Measurements from ENCODE around the gene KCNB1. TPM values are rescaled to one million over a fixed set of nuclear protein-coding genes. Genes with fewer than 3 reads are reported as not detected.
A peak's percentile ranks its signal among the peaks of the same experiment; 100 is the strongest.
"Not testable (repeated sequence)": the region's sequence is repeated elsewhere in the genome, so short reads cannot be mapped to it uniquely, and the experiment has no call there.

Gene KCNB1
- total RNA-seq, 2 donors from 2014 or later, result not detected

GRCh38 chr20:49335476-49335875, 147.0 kb downstream of the KCNB1 start:
- Mint-ChIP-seq H3K27me3 (peaks cover 22% of the 10 kb centered on the region), H3K4me3 (no peak overlapping the region), H3K27ac (no peak overlapping the region), H3K9me3 (no peaks in the 10 kb centered on the region), H3K36me3 (ENCODE audit: low read depth) (no peaks in the 10 kb centered on the region), H3K4me1 (no peaks in the 10 kb centered on the region)
- no peak for ATAC-seq (replicated peaks)

GRCh38 chr20:49330701-49331615, 151.5 kb downstream of the KCNB1 start:
- Mint-ChIP-seq H3K36me3 (ENCODE audit: low read depth) (no peaks in the 10 kb centered on the region), H3K4me1 (no peaks in the 10 kb centered on the region), H3K27ac (no peak overlapping the region), H3K9me3 (no peaks in the 10 kb centered on the region), H3K4me3 (no peak overlapping the region), H3K27me3 (peaks cover 19% of the 10 kb centered on the region)
- ATAC-seq (replicated peaks), result no peak

- peaks cover 17% of the 10 kb centered on the region for H3K27me3 Mint-ChIP-seq
- no peak for ATAC-seq (replicated peaks)
- no peaks in the 10 kb centered on the region for H3K36me3 Mint-ChIP-seq (ENCODE audit: low read depth)
- H3K27ac Mint-ChIP-seq, result no peak overlapping the region
- H3K4me3 Mint-ChIP-seq, result no peak overlapping the region
- no peaks in the 10 kb centered on the region for H3K9me3 Mint-ChIP-seq
- peaks cover 3% of the 10 kb centered on the region for H3K4me1 Mint-ChIP-seq
Measured at GRCh38 chr20:49328790-49329189, 153.7 kb downstream of the KCNB1 start.

GRCh38 chr20:49326026-49326425, 156.4 kb downstream of the KCNB1 start:
- no peak for ATAC-seq (replicated peaks)
- Mint-ChIP-seq H3K27ac (no peak overlapping the region), H3K36me3 (ENCODE audit: low read depth) (no peaks in the 10 kb centered on the region), H3K4me1 (peaks cover 12% of the 10 kb centered on the region), H3K27me3 (peaks cover 13% of the 10 kb centered on the region), H3K4me3 (no peak overlapping the region), H3K9me3 (no peaks in the 10 kb centered on the region)

- Mint-ChIP-seq H3K27ac (peak overlapping the region; percentile 29), H3K4me1 (peaks cover 14% of the 10 kb centered on the region), H3K36me3 (ENCODE audit: low read depth) (no peaks in the 10 kb centered on the region), H3K27me3 (peaks cover 16% of the 10 kb centered on the region), H3K9me3 (no peaks in the 10 kb centered on the region), H3K4me3 (no peak overlapping the region)
- ATAC-seq (replicated peaks), result no peak
Measured at GRCh38 chr20:49324306-49324705, 158.2 kb downstream of the KCNB1 start.

GRCh38 chr20:49323622-49324238, 158.7 kb downstream of the KCNB1 start:
- H3K4me1 Mint-ChIP-seq, result peaks cover 18% of the 10 kb centered on the region
- peaks cover 21% of the 10 kb centered on the region for H3K27me3 Mint-ChIP-seq
- ATAC-seq (replicated peaks), result peak; percentile 93
- H3K9me3 Mint-ChIP-seq, result no peaks in the 10 kb centered on the region
- peak overlapping the region; percentile 32 for H3K4me3 Mint-ChIP-seq
- no peaks in the 10 kb centered on the region for H3K36me3 Mint-ChIP-seq (ENCODE audit: low read depth)
- peak overlapping the region; percentile 29 for H3K27ac Mint-ChIP-seq

GRCh38 chr20:49320460-49320859, 162.0 kb downstream of the KCNB1 start:
- ATAC-seq (replicated peaks), result no peak
- Mint-ChIP-seq H3K9me3 (no peaks in the 10 kb centered on the region), H3K27ac (no peak overlapping the region), H3K27me3 (peaks cover 36% of the 10 kb centered on the region), H3K4me1 (peaks cover 20% of the 10 kb centered on the region), H3K4me3 (no peak overlapping the region), H3K36me3 (ENCODE audit: low read depth) (no peaks in the 10 kb centered on the region)

GRCh38 chr20:49319208-49319809, 163.2 kb downstream of the KCNB1 start:
- peak overlapping the region; percentile 85 for H3K4me3 Mint-ChIP-seq
- ATAC-seq (replicated peaks), result no peak
- H3K9me3 Mint-ChIP-seq, result no peaks in the 10 kb centered on the region
- no peak overlapping the region for H3K27ac Mint-ChIP-seq
- H3K36me3 Mint-ChIP-seq (ENCODE audit: low read depth), result no peaks in the 10 kb centered on the region
- peaks cover 36% of the 10 kb centered on the region for H3K27me3 Mint-ChIP-seq
- peaks cover 20% of the 10 kb centered on the region for H3K4me1 Mint-ChIP-seq

- Mint-ChIP-seq H3K27ac (no peak overlapping the region), H3K27me3 (peaks cover 36% of the 10 kb centered on the region), H3K4me3 (peak overlapping the region; percentile 85), H3K36me3 (ENCODE audit: low read depth) (no peaks in the 10 kb centered on the region), H3K4me1 (peaks cover 16% of the 10 kb centered on the region), H3K9me3 (no peaks in the 10 kb centered on the region)
- ATAC-seq (replicated peaks), result peak; percentile 46
Measured at GRCh38 chr20:49318430-49319207, 163.8 kb downstream of the KCNB1 start.

- no peak for ATAC-seq (replicated peaks)
- Mint-ChIP-seq H3K9me3 (no peaks in the 10 kb centered on the region), H3K4me3 (peak overlapping the region; percentile 85), H3K27me3 (peaks cover 36% of the 10 kb centered on the region), H3K4me1 (peaks cover 16% of the 10 kb centered on the region), H3K36me3 (ENCODE audit: low read depth) (no peaks in the 10 kb centered on the region), H3K27ac (no peak overlapping the region)
Measured at GRCh38 chr20:49318091-49318429, 164.4 kb downstream of the KCNB1 start.

- no peaks in the 10 kb centered on the region for H3K9me3 Mint-ChIP-seq
- no peak overlapping the region for H3K4me3 Mint-ChIP-seq
- H3K27me3 Mint-ChIP-seq, result peaks cover 35% of the 10 kb centered on the region
- no peak for ATAC-seq (replicated peaks)
- peaks cover 10% of the 10 kb centered on the region for H3K4me1 Mint-ChIP-seq
- H3K36me3 Mint-ChIP-seq (ENCODE audit: low read depth), result no peaks in the 10 kb centered on the region
- no peak overlapping the region for H3K27ac Mint-ChIP-seq
Measured at GRCh38 chr20:49316704-49317103, 165.8 kb downstream of the KCNB1 start.

GRCh38 chr20:49315580-49315979, 166.9 kb downstream of the KCNB1 start:
- Mint-ChIP-seq H3K36me3 (ENCODE audit: low read depth) (no peaks in the 10 kb centered on the region), H3K27ac (no peak overlapping the region), H3K27me3 (peaks cover 24% of the 10 kb centered on the region), H3K4me3 (no peak overlapping the region), H3K9me3 (no peaks in the 10 kb centered on the region), H3K4me1 (peaks cover 13% of the 10 kb centered on the region)
- ATAC-seq (replicated peaks), result no peak

GRCh38 chr20:49314052-49314451, 168.4 kb downstream of the KCNB1 start:
- not testable (repeated sequence) for ATAC-seq (replicated peaks); H3K36me3 Mint-ChIP-seq (ENCODE audit: low read depth); H3K27ac Mint-ChIP-seq; H3K9me3 Mint-ChIP-seq; H3K4me3 Mint-ChIP-seq
- H3K27me3 Mint-ChIP-seq, result peaks cover 18% of the 10 kb centered on the region
- peaks cover 20% of the 10 kb centered on the region for H3K4me1 Mint-ChIP-seq
